SKM-1 treated with dmso at 0.1 percent for 144 hours (cell line): ENCODE measurements around the gene TRAFD1.
"Not testable (repeated sequence)": the region's sequence is repeated elsewhere in the genome, so short reads cannot be mapped to it uniquely, and the experiment has no call there.

Experiments used
- DNase-seq: peaks from one replicate; lab custom pipeline; 2025; ENCODE audit not compliant: unreplicated experiment; lab: John Stamatoyannopoulos, UW

The TRAFD1 gene

DNA sequence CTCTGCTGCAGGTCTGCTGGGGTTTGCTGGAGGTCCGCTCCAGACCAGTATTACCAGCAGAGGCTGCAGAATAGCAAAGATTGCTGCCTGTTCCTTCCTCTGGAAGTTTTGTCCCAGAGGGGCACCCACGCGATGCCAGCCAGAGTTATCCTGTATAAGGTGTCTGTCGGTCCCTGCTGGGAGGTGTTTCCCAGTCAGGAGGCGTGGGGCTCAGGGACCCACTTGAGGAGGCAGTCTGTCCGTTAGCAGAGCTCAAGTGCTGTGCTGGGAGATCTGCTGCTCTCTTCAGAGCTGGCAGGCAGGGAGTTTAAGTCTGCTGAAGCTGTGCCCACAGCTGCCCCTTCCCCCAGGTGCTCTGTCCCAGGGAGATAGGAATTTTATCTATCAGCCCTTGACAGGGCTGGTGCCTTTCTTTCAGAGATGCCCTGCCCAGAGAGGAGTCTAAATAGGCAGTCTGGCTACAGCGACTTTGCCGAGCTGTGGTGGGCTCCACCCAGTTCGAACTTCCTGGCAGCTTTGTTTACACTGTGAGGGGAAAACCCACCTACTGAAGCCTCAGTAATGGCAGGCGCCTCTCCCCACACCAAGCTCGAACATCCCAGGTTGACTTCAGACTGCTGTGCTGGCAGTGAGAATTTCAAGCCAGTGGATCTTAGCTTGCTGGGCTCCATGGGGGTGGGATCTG lies 33.2 kb downstream of the TRAFD1 start:
- DNase-seq = not testable (repeated sequence)

DNA sequence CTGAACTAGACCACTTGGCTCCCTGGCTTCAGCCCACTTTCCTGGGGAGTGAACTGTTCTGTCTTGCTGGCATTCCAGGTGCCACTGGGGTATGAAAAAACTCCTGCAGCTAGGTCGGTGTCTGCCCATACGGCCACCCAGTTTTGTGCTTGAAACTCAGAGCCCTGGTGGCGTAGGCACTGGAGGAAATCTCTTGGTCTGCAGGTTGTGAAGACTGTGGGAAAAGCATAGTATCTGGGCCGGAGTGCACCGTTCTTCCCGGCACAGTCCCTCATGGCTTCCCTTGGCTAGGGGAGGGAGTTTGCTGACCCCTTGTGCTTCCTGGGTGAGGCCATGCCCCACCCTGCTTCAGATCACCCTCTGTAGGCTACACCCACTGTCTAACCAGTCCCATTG lies 33.8 kb downstream of the TRAFD1 start:
- no peak for DNase-seq

DNA sequence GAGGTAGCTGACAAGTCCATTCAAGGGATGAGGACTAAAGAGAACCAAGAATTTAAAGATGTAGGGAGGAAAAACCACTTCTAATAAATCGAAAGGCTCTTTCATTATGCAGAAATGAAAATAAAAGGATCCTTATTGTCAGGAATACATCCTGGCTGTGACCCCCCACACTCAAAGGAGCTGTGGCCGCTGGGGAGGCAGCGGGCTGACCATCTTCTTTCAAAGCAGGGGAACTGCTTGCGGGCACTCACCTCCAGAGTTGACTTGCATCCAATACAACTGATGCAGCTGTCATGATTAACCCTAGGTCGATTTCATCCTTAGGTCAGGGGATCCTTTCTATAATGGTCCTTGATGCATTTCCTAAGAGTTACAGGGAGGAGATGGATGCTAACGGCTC lies 35.3 kb downstream of the TRAFD1 start:
- no peak for DNase-seq

DNA sequence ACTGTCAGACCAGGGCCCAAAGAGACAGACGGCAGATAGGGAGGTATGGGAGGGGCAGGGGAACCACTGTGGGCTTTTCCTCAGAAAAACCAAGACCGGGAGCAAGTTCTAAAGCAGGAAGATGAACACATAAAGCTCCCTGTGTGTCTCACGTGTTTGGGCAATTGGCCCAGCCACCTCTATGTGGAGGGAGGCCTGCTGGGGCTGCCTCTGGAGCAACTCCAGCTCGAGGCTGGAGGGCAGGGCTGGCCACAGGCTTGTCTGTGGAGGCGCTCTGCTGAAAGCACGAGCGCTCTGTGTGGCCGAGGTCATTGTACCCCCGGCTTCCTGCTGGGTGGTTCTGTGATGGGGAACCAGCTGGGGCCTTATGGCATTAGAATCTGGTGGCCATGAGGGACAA lies 36.4 kb downstream of the TRAFD1 start:
- no peak for DNase-seq

DNA sequence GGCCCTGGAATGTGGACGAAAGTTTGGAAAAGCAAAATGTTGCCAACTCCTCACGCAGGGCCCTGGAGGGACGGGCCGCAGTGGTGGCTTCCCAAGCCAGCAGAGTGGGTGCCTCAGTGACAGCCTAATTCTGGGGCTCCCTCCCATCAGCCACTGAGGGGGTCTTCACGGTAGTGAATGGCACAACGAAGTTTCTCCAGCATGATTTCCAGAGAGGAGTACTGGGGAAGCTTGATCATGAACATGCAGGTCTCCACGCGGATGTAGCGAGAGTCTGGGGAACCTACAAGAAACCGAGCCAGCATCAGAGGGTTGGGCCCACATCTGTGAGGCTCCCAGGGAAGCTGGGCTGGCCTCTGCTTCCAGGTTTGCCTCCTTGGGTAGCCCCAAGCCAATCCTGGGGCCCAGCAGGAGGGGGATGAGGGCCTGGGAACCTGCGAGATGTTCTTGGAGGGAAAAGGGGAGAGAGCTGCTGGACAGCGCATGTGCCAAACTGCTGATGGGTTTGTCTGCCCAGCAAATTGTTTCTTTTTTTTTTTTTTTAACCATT lies 37.0 kb downstream of the TRAFD1 start:
- no peak for DNase-seq

DNA sequence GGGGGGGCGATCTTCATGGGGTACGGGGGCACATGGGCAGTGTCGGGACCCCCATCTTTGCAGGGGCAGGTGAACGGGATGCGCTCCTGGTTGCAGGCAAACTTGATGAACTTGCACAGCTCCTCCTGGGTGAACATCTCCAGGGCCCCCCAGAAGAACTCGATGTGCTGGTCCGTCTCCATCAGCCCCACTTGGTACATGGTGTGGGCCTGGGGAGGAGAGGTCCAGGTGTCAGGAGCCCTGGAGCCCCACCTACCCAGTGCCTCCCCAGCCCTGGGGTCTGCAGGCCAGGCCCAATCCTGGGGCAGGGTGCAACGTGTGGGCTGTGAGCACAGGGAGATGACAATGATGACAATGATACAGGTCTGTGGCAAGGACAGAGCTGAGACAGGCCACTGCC lies 37.7 kb downstream of the TRAFD1 start:
- no peak for DNase-seq

DNA sequence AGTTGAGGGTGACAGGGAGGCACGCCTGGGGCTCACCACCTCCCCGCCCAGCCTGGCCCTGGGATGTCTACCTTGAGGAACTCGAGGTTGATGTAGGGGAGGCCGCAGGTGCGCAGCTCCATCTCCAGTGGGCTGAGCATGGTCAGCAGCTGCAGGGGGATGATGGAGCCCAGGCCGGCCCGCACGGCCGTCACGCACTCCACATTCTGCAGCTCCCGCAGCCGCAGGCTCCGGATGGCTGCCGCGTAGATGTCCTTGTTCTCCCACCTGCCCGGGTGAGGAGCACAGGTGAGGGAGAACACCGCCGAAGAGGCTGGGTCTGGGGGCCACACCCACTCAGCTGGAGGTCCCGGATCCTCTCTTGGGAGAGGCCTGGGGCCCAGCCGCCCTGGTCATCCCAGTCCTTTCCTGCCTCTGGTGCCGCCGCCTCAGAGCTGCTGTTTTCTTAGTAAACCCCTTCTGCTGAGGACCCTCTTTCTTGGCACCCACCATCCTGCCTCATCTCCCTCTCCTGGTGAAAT lies 38.2 kb downstream of the TRAFD1 start:
- no peak for DNase-seq

DNA sequence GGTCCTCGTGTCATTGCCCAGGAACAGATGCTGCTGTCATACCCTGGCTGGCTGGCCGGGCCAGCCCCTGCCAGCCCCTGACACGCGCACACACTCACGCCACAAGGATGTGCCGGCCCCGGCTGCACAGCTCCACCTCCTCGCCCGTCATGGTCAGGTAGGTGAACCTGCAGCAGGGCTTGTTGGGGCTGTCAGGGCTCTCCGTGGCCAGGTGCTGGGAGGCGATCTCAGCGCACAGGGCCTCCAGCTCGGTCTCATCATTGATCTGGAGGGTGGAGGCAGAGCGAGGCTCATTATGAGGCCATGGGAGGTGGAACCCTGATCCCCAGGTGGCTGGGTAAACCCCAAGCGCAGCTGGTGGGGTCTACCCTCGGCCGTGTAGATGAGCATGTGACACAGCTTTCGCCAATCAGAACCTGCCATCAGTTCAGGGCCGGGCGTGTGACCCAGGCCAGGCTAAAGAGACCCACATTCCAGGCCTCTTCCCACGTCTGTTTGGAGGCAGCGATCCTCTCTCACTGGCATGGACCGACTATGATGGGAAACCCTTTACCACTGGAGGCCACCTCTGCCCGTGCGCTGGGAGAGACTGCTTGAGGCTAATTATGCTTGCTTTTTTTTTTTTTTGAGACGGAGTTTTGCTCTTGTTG lies 38.8 kb downstream of the TRAFD1 start:
- DNase-seq = no peak

DNA sequence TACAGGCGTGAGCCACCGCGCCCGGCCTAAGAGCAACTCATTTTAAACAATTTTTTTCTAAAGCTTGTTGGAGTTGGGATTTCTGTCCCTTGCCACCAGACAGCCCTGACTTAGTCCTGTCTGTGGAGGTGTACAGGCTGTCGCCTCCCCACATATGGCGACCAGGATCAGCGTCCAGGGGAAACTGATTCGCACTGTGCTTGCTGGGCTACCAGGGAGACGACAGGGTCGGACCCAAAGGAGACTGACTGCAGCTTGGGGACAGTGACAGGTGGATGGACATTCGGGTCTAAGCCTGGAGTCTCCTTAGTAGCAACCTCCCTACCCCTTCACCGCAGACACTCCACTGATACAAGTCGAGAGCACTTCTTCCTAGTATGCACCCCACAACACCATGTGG lies 40.3 kb downstream of the TRAFD1 start:
- no peak for DNase-seq

DNA sequence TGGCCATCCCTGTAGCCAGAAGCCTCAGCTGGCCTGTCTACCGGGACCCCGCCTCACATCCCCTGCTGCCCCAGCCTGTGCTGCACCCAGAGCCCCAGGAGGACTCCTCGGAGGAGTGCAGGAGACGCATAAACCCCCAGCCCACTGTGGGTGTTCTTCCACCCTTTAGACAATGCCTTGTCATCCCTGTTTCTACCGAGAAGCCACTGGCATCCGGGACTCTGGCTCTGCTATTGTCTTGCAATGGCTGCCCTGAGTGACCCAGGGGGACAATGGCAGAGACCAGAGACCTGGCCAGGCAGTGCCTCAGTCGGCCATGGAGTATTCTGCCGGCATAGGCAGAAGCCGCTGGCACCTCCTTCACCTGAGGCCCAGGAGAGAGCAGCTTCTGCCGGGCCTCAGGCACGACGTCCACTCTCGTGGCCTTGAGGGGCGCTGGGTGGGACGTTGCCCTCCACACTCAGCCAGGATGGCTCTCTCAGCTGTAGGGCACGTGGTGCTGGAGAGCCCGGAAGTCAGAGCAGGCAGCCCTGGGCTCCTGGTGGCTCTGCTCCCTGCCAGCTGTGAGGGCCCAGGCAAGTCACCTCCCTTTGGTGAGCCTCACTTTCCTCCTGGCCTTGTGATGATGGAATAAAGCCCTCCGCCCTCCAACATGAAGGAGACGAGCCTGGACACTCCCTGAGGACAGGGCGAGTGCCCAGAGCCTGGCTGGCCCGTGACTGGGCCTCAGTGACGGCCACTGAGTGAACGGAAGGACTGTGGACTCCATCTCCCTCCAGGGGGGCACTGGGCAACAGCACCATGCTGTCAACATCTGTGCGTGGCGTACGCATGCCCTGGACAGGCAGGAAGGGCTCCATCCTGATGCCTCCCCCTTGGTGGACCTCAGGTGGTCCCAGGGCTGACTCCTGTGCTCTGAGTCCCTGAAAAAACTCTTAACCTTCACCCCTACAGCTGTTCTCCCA lies 41.0 kb downstream of the TRAFD1 start:
- no peak for DNase-seq

DNA sequence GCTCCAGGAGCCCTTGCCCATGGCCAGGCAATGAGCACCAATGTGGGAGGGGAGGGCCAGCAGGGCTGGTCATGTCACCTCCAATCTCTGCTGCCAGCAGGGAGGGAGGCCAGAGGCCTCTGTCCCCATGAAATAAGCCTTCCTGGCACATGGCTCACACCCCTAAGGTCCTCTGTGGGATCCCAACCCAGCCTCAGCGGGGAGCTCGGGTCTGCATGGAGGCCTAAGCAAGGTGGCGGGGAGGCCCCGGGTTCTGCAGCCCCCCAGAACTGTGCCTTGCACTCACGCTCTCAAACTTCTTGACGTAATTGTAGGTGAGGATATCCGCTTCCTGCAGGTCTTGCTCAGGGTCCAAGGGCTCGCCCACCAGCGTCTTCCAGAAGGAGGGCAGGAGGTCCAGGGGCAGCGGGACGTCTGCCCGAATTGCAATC lies 41.7 kb downstream of the TRAFD1 start:
- DNase-seq = no peak

DNA sequence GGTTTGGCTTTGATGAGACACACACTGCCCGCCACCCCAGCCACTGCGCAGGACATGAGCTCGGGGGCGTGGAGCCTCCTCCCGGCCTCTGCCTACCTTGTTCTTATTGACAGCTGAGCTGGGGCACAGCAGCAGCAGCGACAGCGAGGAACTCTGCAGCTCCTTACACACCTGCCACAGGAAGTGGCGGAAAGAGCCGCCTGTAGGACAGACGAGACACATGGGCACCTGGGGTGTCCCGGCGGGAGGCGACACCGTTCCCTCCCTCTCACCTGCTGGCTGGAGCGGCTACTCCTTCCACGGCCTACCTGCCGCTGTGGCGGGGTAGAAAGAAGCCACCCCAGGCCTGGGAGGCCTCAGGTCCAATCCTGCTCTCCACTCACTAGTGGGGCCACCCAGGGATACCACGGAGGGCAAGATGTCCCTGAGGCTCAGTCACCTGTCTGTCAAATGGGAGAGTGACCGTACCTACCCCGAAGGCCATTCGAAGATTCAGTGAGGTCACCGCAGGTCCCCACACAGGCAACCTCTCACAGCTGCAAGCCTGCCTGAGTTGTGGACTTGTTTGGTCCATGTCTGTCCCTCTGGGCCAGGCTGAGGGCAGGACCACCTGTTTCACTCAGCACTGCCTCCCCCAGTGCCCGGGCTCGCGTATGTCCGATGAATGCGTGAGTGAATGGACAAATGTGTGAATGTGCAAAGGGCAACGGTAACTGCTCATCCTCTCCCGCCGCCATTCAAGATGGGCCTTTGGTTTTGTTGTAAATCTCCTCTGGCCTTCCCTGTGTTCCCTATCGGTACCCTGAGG lies 42.6 kb downstream of the TRAFD1 start:
- DNase-seq = no peak

DNA sequence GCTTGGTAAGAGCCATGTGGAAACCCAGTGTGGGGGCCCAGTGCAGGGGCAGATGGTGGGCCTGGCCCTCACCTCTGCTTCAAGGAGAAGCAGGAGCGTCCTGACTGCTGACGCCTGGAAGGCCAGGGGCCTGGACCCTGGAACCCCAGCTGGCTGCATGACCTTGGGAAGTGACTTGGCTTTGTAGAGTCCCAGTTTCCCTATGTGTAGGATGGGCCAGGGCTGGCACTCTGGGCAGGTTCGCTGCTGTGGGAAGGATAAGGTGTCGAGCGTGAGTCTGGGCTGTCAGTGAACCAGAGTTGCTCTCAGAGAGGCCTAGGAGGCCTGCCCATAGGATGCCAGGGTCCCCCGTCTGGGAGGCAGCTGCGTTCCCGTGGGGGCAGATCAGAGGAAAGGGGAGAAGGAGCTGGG lies 43.2 kb downstream of the TRAFD1 start:
- DNase-seq = no peak

DNA sequence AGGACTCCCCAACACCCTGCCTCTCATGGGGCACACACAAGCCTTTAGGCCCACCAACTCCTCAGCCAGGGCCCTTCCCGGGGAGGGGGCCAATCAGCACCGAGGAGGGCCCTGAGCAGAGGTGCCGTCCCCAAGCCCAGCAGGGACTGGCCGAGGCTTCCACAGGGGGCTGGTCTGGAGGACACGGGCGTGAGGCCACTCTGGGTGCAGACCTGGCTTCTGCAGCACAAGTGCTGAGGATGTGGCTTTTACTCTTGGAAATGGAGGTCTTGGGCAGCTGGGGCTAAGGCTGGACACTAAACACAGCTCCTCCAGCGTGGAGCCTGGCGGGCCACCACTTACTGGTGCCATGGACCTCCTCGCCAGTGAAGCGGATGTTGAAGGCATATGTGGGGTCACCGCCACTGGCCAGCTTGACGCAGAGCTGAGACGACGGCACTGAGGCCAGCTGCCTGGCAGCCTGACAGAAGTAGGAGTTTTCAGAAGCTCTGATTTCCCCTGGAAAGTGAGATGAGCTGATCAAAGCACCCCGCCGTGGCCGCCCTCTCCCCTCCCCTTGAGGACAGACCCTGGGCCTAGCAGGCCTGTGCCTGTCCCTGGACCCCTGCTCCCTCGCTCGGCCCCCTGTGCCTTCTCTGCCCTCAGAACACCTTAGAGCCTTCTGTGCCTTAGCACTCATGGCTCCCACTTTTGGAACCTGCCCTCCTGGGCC lies 44.0 kb downstream of the TRAFD1 start:
- no peak for DNase-seq

DNA sequence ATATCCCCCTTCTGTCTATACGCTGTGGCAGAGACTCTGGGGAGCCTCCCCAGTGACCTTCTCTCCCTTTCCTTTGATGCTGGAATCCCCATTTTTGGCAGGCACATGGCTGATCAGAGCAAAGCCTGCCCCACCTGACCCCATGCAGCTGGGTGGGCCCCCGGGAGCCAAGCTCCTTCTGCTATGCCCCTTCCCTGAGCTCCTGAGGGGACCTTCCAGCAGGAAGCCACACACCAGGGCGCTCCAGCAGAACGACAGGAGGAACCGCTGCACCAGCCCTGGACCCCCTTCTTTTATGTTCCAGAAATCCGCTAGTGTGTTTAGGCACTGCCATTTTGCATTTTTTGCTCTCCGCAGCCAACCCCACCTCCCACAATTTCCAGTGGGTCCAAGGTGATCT lies 44.6 kb downstream of the TRAFD1 start:
- no peak for DNase-seq

DNA sequence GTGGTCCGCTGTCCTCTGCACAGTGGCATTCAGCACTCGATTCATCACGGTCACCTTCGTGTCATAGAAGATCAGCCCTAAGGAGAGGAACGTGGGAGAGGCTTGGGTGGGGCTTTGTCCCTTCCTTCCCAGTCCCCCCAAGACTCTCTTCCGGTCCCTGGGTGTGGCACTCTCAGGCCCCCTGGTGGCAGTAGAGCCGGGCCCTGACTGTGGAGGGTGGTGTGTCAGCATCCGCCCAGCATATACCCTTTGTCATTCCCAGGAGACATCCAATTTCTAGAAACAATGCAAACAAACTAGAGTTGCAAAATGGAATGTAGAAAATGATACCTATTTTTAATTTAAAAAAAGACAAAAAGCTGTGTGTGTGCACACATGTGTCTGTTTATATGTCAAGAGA lies 45.0 kb downstream of the TRAFD1 start:
- DNase-seq = no peak

DNA sequence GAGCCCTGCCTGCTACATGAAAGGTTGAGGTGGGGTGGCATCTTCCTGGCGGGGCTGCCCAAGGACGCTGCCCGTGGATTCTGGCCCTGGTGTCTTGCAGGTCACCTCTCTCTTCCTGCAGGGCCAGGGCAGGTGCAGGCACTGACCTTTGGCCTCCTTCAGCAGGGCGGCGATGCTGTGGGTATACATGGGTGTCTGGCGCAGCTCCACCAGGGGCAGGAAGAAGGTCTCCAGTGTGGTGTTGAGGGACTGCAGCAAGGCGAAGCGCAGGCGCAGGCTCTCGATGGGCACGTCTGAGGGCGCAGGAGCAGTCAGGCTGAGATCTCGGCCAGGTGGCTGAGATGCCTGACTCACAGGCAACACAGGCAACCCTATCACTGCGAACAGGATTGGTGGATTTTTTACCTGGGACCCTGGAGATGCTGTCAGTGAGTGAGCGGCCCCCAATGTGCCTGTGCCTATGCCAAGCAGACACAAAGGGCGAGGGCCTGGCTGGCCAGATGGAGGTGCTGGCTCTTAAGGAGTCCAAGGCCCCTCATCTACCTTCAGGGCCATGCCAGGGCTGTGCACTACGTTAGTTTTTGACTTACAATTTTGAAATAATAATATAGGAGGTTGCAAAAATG lies 45.7 kb downstream of the TRAFD1 start:
- no peak for DNase-seq

DNA sequence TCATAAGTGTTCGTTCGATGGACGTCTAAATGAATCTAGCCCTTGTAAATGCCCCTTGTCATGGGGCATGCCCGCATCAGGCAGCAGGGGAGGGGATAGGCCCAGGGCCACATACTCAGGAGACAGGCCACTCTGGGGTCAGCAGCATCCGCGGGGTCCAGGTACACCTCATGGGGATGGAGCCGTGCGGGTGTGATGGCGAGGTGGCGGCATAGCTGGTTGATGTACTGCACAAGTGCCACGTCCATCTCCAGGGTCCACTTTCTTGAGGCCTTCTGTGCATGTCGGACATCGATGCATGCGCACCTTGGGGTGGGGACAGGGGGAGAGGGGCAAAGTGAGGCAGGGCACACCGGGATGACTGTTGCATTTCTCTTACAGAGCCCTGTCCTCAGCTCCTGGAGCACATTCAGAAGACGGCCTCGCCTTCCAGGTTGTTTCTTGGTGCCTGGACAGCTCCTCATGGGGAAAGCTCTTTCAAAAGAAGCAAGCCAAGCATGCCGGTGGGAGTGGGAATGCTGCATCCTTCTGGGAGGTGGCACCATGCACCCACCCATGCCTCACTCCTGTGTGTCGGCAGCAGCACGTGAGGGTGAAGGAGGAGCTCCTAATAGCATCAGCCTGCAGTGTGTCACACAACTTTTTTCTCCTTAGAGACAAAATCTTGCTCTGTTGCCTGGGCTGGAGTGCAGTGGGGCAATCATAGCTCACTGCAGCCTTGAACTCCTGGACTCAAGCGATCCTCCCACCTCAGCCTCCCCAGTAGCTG lies 47.4 kb downstream of the TRAFD1 start:
- DNase-seq = no peak
